Transverse colon (tissue), 4 donors: ENCODE results near the gene SPRN.

Experiments
- CTCF ChIP-seq, 5 experiments: fragments of 200-600 bp in 3 of 5; fragments of 450-650 bp in 2 of 5; sonication (generic) in 3 of 5; IDR thresholded peaks; 1 replicate in 2 of 5; 2 replicates in 3 of 5; pipeline ENCODE4 v1.5.1; 2016 to 2017; ENCODE audit warnings: antibody characterized with exemption in 5 of 5, inconsistent platforms in 3 of 5, mild to moderate bottlenecking in 2 of 5, moderate library complexity in 1 of 5
- EP300 ChIP-seq: sonication (generic); formaldehyde crosslinking; IDR thresholded peaks from one replicate; pipeline ENCODE4 v1.6.1; 2017; ENCODE audit warnings: antibody characterized with exemption, low read depth
- POLR2A ChIP-seq: fragments of 450-650 bp; IDR thresholded peaks from one replicate; pipeline ENCODE4 v1.6.1; 2016; ENCODE audit warnings: antibody characterized with exemption, mild to moderate bottlenecking, moderate library complexity
- POLR2AphosphoS5 ChIP-seq, 3 donors: sonication (generic); formaldehyde crosslinking; IDR thresholded peaks; one replicate each; pipeline ENCODE4 v1.6.1; 2016; ENCODE audit warnings: antibody characterized with exemption in 3 of 3

GRCh38 chr10:133421336-133422222 is 2.8 kb downstream of the SPRN start:
- TF ChIP-seq POLR2A (no peak), EP300 (no peak), CTCF (IDR thresholded peaks at IDR 0.05) (no peak), POLR2AphosphoS5 (IDR thresholded peaks at IDR 0.05) (no peak)
